ENCODE data around the gene TBC1D16.
"Not testable (repeated sequence)": the region's sequence is repeated elsewhere in the genome, so short reads cannot be mapped to it uniquely, and the experiment has no call there.

TBC1D16 gene

GRCh38 chr17:79965806-79966205, 69.9 kb downstream of the TBC1D16 start:
- TF ChIP-seq, protein P1, sequence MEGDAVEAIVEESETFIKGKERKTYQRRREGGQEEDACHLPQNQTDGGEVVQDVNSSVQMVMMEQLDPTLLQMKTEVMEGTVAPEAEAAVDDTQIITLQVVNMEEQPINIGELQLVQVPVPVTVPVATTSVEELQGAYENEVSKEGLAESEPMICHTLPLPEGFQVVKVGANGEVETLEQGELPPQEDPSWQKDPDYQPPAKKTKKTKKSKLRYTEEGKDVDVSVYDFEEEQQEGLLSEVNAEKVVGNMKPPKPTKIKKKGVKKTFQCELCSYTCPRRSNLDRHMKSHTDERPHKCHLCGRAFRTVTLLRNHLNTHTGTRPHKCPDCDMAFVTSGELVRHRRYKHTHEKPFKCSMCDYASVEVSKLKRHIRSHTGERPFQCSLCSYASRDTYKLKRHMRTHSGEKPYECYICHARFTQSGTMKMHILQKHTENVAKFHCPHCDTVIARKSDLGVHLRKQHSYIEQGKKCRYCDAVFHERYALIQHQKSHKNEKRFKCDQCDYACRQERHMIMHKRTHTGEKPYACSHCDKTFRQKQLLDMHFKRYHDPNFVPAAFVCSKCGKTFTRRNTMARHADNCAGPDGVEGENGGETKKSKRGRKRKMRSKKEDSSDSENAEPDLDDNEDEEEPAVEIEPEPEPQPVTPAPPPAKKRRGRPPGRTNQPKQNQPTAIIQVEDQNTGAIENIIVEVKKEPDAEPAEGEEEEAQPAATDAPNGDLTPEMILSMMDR (IDR thresholded peaks at IDR 0.05; ENCODE audit: insufficient read depth, low read depth, low read length, missing control alignments) = no peak
- H3K4me3 ChIP-seq (ENCODE audit: low read depth, low read length) = no peak overlapping the region
- DNase-seq (ENCODE audit: low read depth) = no peak

DNA sequence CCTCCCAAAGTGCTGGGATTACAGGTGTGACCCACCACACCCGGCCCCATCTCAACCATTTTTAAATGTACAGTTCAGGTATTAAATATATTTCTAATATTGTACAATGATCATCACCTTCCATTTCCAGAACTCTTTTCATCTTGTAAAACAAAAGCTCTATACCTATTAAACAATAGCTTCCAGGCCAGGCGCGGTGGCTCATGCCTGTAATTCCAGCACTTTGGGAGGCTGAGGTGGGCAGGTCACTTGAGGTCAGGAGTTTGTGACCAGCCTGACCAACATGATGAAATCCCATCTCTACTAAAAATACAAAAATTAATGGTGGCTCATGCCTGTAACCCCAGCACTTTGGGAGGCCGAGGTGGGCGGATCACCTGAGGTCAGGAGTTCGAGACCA, 73.2 kb downstream of the TBC1D16 start:
- not testable (repeated sequence) for H3K4me3 ChIP-seq (ENCODE audit: low read depth, low read length); DNase-seq (ENCODE audit: low read depth)

DNA sequence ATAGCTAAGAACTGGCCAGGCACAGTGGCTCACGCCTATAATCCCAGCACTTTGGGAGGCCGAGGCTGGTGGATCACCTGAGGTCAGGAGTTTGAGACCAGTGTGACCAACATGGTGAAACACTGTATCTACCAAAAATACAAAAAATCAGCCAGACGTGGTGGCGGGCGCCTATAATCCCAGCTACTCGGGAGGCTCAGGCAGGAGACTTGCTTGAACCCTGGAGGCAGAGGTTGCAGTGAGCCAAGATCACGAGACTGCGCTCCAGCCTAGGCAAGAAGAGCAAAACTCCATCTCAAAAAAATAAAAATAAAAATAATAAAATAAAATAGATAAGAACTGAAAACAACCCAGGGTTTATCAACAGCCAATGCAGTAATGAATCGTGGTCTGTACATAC, 74.1 kb downstream of the TBC1D16 start:
- not testable (repeated sequence) for DNase-seq (ENCODE audit: low read depth); H3K4me3 ChIP-seq (ENCODE audit: low read depth, low read length)

DNA sequence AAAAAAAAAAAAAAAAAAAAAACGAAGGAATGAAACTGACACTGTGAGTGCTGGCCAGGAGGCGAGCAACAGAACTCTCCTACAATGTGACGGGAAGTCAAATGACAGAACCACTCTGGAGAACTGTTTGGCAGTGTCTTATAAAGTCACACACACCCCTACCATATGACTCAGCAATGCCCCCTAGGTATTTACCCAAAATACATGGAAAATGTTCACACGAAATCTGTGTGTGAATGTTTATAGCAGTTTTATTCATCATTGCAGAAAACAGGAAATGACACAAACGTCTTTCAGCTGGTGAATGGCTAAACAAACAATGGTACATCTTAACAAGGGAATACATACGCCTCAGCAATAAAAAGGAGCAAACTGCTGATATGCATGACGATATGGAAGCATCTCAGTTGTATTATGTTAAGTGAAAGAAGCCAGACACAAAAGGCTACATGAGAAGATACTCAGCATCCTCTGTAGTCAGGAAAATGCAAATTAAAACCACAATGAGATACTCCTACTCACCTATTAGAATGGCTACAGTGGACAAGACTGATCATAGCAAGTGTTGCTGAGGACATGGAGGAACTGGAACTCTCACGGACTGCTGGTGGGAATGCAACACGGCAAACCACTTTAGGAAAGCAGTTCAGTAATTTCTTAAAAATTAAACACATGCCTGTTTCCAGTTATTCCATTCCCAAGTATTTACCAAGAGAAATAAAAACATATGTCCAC, 74.7 kb downstream of the TBC1D16 start:
- DNase-seq (ENCODE audit: low read depth) = no peak
- TF ChIP-seq, protein P1 (IDR thresholded peaks at IDR 0.05; ENCODE audit: insufficient read depth, low read depth, low read length, missing control alignments) = no peak

GRCh38 chr17:79959042-79959441, 76.6 kb downstream of the TBC1D16 start:
- no peak overlapping the region for H3K4me3 ChIP-seq (ENCODE audit: low read depth, low read length)
- TF ChIP-seq, protein P1 (IDR thresholded peaks at IDR 0.05; ENCODE audit: insufficient read depth, low read depth, low read length, missing control alignments) = no peak
- no peak for DNase-seq (ENCODE audit: low read depth)

More for the DNA sequence above, 74.7 kb downstream of the TBC1D16 start:
- H3K4me3 ChIP-seq (ENCODE audit: low read depth, low read length) = no peak overlapping the region

GRCh38 chr17:79956853-79957252, 78.8 kb downstream of the TBC1D16 start:
- H3K4me3 ChIP-seq (ENCODE audit: low read depth, low read length) = no peak overlapping the region
- no peak for DNase-seq (ENCODE audit: low read depth)
- TF ChIP-seq, protein P1 (IDR thresholded peaks at IDR 0.05; ENCODE audit: insufficient read depth, low read depth, low read length, missing control alignments) = no peak

GRCh38 chr17:79956441-79956735, 79.3 kb downstream of the TBC1D16 start:
- H3K4me3 ChIP-seq (ENCODE audit: low read depth, low read length); DNase-seq (ENCODE audit: low read depth): not testable (repeated sequence)

DNA sequence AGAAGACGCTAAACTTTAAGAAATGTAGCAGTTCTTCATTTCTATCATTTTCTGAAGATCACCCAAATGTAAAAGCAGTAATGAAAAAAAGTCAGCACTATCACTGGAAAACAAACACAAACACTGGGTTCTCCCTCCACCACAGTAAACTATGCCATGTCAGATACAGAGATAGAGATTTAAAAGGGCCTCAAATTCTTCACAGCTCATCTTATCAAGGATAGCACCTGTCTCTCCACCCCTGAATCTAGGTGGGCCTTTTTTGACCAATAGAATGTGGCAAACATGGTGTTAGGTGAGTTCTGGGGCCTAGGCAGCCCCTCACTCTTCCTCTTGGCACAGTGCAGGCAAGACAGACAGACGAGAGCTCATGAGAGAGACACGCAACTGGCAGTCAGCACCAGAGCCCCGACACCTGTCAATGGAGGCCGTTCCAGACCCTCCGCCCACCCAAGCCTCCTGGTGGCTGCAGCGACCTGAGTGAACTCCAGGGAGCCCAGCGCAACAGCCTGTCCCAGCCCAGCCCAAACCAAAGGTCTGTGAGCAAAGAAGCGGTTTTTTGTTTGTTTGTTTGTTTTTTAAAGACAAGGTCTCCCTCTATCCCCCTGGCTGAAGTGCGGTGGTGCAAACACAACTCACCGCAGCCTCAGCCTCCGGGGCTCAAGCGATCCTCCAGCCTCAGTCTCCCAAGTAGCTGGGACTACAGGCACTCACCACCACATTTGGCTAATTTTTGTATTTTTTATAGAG, 79.8 kb downstream of the TBC1D16 start:
- no peak overlapping the region for H3K4me3 ChIP-seq (ENCODE audit: low read depth, low read length)
- TF ChIP-seq, protein P1 (IDR thresholded peaks at IDR 0.05; ENCODE audit: insufficient read depth, low read depth, low read length, missing control alignments) = no peak
- no peak for DNase-seq (ENCODE audit: low read depth)
